Measurements from ENCODE around the gene CDC40. TPM values are rescaled to one million over a fixed set of nuclear protein-coding genes. Genes with fewer than 3 reads are reported as not detected.

Gene CDC40
- total RNA-seq, 1 experiment from 2014 or later, result 22.7 TPM

DNA sequence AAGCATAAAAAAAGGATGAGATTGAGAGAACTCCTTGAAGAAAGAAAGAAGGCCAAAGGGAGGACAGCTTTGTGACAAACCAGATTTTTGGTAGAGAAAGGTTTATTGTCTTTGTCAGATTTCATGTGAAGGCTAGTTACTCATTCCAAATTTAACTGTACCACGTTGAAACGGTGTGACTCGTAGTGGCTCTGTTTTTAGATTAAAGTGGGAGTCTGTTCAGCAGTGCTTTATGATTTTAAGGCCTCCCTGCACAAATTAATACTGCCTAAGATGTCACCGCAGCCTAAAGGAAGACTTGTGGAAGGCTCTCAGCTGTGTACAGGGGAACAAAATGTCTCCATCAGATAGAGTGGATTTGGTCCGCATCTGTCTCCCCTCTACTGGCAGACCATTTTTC lies 35.9 kb downstream of the CDC40 start:
- intact Hi-C loops (cut with micrococcal nuclease; ENCODE audit: unreplicated experiment), result no loop called here
- Mint-ChIP-seq H3K27ac (ENCODE audit: unreplicated experiment) (no peak overlapping the region), H3K4me3 (ENCODE audit: low read depth, unreplicated experiment) (no peak overlapping the region), H3K36me3 (ENCODE audit: insufficient read depth, unreplicated experiment) (no peaks in the 10 kb centered on the region), H3K9me3 (ENCODE audit: low read depth, unreplicated experiment) (no peaks in the 10 kb centered on the region), H3K27me3 (ENCODE audit: unreplicated experiment) (no peaks in the 10 kb centered on the region), H3K4me1 (ENCODE audit: low read depth, unreplicated experiment) (no peaks in the 10 kb centered on the region)
- CTCF ChIA-PET, result interaction anchor here (0.6 kb wide), 1 partner anchor 51 kb away, joined by 3 read pairs; no protein-coding TSS in a partner anchor
- BruUV-seq (replicated peaks), result no TSS peak
- TF ChIP-seq, protein P1, sequence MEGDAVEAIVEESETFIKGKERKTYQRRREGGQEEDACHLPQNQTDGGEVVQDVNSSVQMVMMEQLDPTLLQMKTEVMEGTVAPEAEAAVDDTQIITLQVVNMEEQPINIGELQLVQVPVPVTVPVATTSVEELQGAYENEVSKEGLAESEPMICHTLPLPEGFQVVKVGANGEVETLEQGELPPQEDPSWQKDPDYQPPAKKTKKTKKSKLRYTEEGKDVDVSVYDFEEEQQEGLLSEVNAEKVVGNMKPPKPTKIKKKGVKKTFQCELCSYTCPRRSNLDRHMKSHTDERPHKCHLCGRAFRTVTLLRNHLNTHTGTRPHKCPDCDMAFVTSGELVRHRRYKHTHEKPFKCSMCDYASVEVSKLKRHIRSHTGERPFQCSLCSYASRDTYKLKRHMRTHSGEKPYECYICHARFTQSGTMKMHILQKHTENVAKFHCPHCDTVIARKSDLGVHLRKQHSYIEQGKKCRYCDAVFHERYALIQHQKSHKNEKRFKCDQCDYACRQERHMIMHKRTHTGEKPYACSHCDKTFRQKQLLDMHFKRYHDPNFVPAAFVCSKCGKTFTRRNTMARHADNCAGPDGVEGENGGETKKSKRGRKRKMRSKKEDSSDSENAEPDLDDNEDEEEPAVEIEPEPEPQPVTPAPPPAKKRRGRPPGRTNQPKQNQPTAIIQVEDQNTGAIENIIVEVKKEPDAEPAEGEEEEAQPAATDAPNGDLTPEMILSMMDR (IDR thresholded peaks at IDR 0.05; ENCODE audit: unreplicated experiment), result no peak
- no peak for DNase-seq

DNA sequence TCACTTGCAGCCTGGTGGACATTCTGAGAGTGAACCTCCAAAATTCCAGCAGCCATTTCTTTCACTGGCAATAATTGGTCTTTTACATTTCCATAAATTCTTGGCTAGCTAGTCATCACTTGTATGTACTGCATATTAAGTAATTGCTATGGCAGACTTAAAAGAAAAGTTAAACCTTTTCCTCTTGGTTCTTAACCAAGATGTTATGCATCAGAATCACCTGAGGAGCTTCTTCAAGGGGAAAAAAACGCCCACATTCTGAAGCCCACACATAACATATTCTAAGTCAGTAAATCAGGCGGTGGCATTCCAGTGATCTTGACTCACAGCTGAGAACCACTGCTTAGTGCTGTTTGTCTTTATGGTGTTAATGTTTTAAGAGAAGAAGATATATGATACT lies 37.0 kb downstream of the CDC40 start:
- intact Hi-C loops (cut with micrococcal nuclease; ENCODE audit: unreplicated experiment), result no loop called here
- no peaks in the 10 kb centered on the region for H3K9me3 Mint-ChIP-seq (ENCODE audit: low read depth, unreplicated experiment)
- DNase-seq, result no peak
- H3K4me1 Mint-ChIP-seq (ENCODE audit: low read depth, unreplicated experiment), result no peaks in the 10 kb centered on the region
- H3K4me3 Mint-ChIP-seq (ENCODE audit: low read depth, unreplicated experiment), result no peak overlapping the region
- no TSS peak for BruUV-seq (replicated peaks)
- TF ChIP-seq, protein P1 (IDR thresholded peaks at IDR 0.05; ENCODE audit: unreplicated experiment), result no peak
- CTCF ChIA-PET, result interaction anchor here (1.0 kb wide), 1 partner anchor 12 kb away, joined by 3 read pairs; no protein-coding TSS in a partner anchor
- no peak overlapping the region for H3K27ac Mint-ChIP-seq (ENCODE audit: unreplicated experiment)
- no peaks in the 10 kb centered on the region for H3K36me3 Mint-ChIP-seq (ENCODE audit: insufficient read depth, unreplicated experiment)
- no peaks in the 10 kb centered on the region for H3K27me3 Mint-ChIP-seq (ENCODE audit: unreplicated experiment)

DNA sequence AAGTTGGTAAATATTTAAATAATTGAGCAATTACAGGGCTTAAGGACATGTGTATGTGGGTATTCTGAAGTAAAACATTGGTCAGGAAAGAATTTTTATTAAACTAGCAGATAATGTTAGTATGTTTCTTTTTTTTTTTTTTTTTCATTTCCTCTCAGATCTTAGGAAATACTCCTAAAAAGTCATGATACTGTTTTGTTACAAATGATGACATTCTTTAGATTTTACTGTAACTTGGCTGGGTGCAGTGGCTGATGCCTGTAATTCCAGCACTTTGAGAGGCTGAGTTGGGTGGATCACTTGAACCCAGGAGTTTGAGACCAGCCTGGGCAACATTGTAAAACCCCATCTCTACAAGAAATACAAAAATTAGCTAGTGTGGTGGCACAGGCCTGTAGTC lies 41.5 kb downstream of the CDC40 start:
- H3K27me3 Mint-ChIP-seq (ENCODE audit: unreplicated experiment), result no peaks in the 10 kb centered on the region
- H3K36me3 Mint-ChIP-seq (ENCODE audit: insufficient read depth, unreplicated experiment), result peaks cover 6% of the 10 kb centered on the region
- CTCF ChIA-PET, result no interaction called here
- no peaks in the 10 kb centered on the region for H3K9me3 Mint-ChIP-seq (ENCODE audit: low read depth, unreplicated experiment)
- H3K27ac Mint-ChIP-seq (ENCODE audit: unreplicated experiment), result no peak overlapping the region
- BruUV-seq (replicated peaks), result no TSS peak
- no peak overlapping the region for H3K4me3 Mint-ChIP-seq (ENCODE audit: low read depth, unreplicated experiment)
- TF ChIP-seq, protein P1 (IDR thresholded peaks at IDR 0.05; ENCODE audit: unreplicated experiment), result no peak
- intact Hi-C loops (cut with micrococcal nuclease; ENCODE audit: unreplicated experiment), result no loop called here
- no peak for DNase-seq
- H3K4me1 Mint-ChIP-seq (ENCODE audit: low read depth, unreplicated experiment), result no peaks in the 10 kb centered on the region

DNA sequence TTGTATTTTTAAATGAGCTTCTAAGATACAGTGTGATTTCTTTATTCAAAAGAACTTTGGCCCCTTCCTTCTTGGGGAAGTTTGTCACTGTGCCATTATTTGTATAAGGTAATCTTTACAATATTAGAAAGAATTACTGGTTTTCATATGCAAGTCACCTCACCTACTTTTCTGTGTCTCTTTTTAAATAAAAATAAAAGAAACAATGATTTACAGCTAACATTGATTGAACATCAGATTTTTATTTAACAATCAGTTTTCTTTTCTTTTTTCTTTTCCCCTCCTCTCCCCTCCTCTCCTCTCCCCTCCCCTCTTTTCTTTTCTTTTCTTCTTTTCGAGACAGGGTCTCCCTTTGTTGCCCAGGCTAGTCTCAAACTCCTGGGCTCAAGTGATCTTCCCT lies 46.0 kb downstream of the CDC40 start:
- H3K4me1 Mint-ChIP-seq (ENCODE audit: low read depth, unreplicated experiment), result no peaks in the 10 kb centered on the region
- intact Hi-C loops (cut with micrococcal nuclease; ENCODE audit: unreplicated experiment), result no loop called here
- no peaks in the 10 kb centered on the region for H3K9me3 Mint-ChIP-seq (ENCODE audit: low read depth, unreplicated experiment)
- no peak overlapping the region for H3K27ac Mint-ChIP-seq (ENCODE audit: unreplicated experiment)
- BruUV-seq (replicated peaks), result no TSS peak
- DNase-seq, result no peak
- H3K36me3 Mint-ChIP-seq (ENCODE audit: insufficient read depth, unreplicated experiment), result peaks cover 6% of the 10 kb centered on the region
- CTCF ChIA-PET, result no interaction called here
- no peaks in the 10 kb centered on the region for H3K27me3 Mint-ChIP-seq (ENCODE audit: unreplicated experiment)
- TF ChIP-seq, protein P1 (IDR thresholded peaks at IDR 0.05; ENCODE audit: unreplicated experiment), result no peak
- H3K4me3 Mint-ChIP-seq (ENCODE audit: low read depth, unreplicated experiment), result no peak overlapping the region
